ENCODE data around the gene NDUFS7. TPM values are rescaled to one million over a fixed set of nuclear protein-coding genes. Genes with fewer than 3 reads are reported as not detected.

Gene NDUFS7
- total RNA-seq, 2 experiments from 2014 or later = 98.7 to 101 TPM

DNA sequence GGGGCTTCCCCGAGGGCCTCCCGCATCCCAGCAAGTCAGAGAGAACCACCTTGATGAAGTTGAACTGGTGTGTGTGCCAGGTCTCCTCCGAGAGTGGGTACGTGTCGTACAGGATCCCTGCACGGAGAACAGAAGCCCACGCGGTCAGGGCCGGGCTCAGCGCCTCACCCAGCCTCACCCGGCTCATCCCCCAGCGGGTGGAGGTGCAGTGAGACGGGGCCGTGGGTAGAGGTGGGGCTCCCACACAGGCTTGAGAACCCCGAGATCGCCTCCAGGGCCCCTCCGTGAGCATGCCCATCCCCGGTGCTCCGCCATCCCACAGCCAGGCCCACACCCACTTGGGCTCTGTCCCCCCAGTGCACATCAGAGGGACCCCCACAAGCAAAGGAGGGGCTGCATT is 15.4 kb downstream of the NDUFS7 start:
- peaks cover 10% of the 10 kb centered on the region for H3K4me1 Mint-ChIP-seq
- no peaks in the 10 kb centered on the region for H3K9me3 Mint-ChIP-seq
- H3K4me3 Mint-ChIP-seq = peak overlapping the region; percentile 22
- H3K36me3 Mint-ChIP-seq = peaks cover 5% of the 10 kb centered on the region
- H3K27ac Mint-ChIP-seq = no peak overlapping the region
- peaks cover 12% of the 10 kb centered on the region for H3K27me3 Mint-ChIP-seq
- DNase-seq = no peak

DNA sequence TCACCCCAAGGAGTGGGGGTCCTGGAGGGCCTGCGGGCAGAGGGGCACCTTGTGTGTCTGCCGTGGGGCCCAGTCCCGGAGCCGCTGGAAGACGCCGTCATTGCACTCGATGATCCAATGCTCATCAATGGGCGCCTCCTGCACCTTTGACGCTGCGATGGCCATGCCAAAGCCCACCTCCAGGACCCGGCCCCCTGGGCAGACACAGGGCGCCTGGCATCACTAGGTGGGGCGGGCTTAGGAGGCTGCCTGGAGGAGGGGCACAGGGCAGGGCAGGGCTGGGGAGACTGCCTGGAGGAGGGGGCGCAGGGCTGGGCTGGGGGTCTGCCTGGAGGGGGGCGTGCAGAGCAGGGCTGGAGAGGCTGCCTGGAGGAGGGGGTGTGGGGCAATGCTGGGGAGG is 16.0 kb downstream of the NDUFS7 start:
- H3K27me3 Mint-ChIP-seq = peaks cover 12% of the 10 kb centered on the region
- peaks cover 2% of the 10 kb centered on the region for H3K36me3 Mint-ChIP-seq
- no peak overlapping the region for H3K4me3 Mint-ChIP-seq
- no peak overlapping the region for H3K27ac Mint-ChIP-seq
- peaks cover 10% of the 10 kb centered on the region for H3K4me1 Mint-ChIP-seq
- DNase-seq = no peak
- no peaks in the 10 kb centered on the region for H3K9me3 Mint-ChIP-seq

DNA sequence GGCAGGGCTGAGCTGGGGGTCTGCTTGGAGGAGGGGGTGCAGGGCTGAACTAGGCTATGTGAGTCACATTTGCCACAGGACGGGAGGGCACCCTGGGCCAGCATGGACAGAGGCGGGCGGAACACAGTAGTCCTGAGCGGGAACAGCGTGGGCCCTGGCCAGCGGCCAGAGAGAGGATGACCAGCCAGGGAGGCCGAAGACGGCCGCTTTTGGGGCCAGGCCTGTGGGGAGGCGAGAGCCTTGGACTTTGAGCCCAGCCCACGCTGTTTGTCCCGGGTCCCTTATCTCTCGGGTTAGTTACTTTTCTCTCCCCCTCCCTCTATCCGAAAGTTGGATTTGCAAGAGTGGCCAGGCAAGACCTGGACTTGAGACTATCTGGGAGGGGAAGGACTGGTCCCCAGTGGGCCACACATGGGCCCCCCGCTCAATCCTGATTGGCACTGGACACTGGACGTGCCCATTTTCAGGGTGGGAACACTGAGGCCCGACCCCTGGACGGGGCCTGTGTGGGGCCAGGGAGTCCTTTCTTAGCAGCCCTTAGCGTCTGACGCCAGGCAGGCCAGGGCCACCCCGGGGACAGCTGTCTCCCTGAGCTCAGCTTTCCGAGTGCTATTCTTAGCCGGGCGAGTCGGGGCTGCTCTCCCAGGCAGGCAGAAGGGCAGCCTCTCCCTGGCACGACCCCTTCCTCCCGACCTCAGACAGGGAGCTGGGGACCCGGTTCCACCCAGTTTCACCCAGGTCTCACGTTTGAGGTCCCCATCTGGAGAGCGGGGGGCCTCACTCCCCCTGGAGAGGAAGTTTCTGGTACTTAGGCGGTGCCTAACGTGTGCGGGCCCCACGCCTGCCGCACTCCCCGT is 16.8 kb downstream of the NDUFS7 start:
- Mint-ChIP-seq H3K27ac (no peak overlapping the region), H3K27me3 (peaks cover 12% of the 10 kb centered on the region), H3K4me3 (peak overlapping the region; percentile 73), H3K9me3 (no peaks in the 10 kb centered on the region), H3K4me1 (peaks cover 10% of the 10 kb centered on the region), H3K36me3 (peaks cover 2% of the 10 kb centered on the region)
- DNase-seq = no peak

DNA sequence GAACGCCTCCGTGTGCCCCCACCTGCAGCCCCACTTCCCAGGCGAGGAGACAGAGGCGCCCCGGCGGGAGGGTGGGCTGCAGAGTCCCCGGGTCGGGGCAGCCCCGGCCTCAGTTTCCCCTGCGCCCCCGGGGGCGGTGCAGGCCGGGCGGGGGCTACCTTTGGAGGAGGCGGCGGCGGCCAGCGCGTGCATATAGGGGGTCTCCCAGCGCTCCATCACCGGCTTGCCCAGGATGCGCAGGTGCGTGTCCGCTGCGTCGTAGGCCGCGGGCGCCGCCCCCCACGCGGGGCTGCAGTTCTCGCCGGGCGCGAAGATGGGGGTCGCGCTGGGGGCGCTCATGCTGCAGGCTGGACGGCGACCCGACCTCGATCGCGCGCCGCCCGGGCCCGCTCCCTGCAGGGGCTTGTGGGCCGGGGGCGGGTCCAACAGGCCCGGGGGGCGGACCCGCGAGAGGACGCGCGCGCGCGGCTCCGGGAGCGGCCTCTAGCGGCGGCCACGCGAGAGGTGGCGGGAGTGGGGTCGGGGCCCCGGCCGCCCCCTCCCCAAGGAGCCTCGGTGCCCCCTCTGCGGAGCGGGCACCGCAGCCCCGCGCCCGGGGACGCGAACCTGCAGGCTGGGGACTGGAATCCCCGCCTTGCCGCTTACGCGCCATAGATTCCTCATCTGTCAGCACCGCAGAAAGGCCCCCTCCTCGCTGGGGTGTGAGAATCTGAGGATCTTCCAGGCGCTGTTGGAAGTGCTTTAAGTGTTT is 17.6 kb downstream of the NDUFS7 start, which contains the start of gene GAMT:
Gene GAMT (minus strand): TSS at position 405 of the 751 bp plus-strand sequence. CDS start 66 bp downstream, at position 339.
- DNase-seq = peak; percentile 63
- Mint-ChIP-seq H3K36me3 (peaks cover 2% of the 10 kb centered on the region), H3K4me1 (peaks cover 10% of the 10 kb centered on the region), H3K27me3 (peaks cover 12% of the 10 kb centered on the region), H3K27ac (no peak within 1 kb of the TSS), H3K9me3 (no peaks in the 10 kb centered on the region), H3K4me3 (peak within 1 kb of the TSS; percentile 73)

DNA sequence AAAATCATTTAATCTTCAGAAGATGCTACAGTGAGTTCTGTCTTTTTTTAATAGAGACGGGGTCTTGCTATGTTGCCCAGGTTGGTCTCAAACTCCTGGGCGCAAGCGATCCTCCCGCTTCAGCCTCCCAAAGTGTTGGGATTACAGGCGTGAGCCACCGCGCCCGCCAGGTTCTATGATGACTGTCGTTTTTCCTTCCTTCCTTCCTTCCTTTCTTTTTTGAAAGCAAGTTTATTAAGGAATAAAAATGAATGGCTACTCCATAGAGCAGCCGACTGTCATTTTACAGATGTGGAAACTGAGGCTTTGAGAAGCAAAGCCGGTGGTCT is 18.1 kb downstream of the NDUFS7 start:
- Mint-ChIP-seq H3K4me3 (peak overlapping the region; percentile 60), H3K4me1 (peaks cover 12% of the 10 kb centered on the region), H3K27me3 (peaks cover 12% of the 10 kb centered on the region), H3K9me3 (no peaks in the 10 kb centered on the region), H3K27ac (no peak overlapping the region), H3K36me3 (peaks cover 2% of the 10 kb centered on the region)
- no peak for DNase-seq

DNA sequence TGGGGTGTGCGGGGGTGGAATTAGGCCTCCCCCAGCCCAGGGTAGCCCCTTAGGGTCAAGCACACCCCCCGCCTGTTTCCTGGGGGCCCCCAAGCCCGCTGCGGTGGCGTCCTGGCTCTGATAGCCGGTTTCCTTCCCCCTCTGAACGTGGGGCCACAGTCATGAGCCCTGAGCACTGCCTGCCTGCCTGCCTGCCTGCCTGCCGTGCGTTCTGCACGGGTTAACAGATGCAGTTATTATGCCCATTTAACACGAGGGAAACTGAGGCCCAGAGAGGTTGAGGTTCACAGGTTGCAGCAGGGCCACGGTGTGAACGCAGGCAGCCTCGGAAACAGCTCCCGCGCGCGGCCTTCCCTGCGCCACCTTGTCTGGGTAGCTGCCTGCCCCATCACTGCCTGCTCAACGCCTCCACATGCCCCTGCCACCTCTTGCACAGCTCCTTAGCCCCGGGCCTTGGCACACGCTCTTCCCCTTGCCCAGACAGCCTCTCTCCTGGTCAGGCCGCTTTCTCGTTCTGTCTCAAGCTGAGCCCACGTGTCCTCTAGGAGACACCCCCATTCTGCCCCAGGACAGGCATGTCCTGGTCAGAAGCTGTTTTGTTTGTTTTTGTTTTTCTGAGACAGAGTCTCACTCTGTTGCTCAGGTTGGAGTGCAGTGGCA is 18.8 kb downstream of the NDUFS7 start:
- peak overlapping the region; percentile 46 for H3K27ac Mint-ChIP-seq
- H3K4me1 Mint-ChIP-seq = peaks cover 12% of the 10 kb centered on the region
- H3K36me3 Mint-ChIP-seq = peaks cover 2% of the 10 kb centered on the region
- DNase-seq = no peak
- H3K9me3 Mint-ChIP-seq = no peaks in the 10 kb centered on the region
- peaks cover 12% of the 10 kb centered on the region for H3K27me3 Mint-ChIP-seq
- H3K4me3 Mint-ChIP-seq = peak overlapping the region; percentile 68

DNA sequence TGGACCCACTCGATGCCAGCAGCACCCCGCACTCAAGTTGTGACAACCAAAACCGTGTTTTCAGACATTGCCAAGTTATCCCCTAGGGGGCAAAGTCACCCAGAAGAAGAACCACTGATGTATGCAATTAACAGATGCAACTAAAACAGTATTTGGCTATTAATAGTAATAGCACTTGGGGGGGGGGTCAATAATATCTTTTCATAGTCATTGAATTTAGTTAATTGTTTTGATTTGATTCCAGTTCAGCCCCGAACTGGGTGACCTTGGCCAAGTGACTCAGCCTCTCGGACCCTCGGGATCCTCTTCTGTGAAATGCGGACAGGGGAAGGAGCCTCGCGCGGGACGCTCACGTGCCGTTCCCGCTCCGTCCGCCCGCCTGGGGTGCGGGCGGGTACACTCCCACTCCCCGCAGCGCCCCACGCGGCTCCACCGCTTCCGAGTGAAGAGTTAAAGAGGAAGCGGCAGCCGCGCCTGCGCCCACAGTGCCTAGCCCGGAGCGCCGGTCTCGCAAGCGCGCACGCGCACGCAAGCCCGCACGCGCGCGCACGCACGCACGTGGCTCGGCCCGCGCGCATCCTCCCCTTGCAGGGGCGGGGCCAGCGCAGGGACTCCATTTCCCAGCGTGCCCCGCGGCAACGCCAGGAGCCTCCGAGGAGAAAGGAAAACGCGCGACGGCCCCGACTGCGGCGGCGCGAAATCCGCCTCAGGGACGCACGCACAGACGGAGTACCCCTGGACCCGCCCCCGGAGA is 23.2 kb downstream of the NDUFS7 start:
- Mint-ChIP-seq H3K36me3 (peaks cover 28% of the 10 kb centered on the region), H3K4me3 (peak overlapping the region; percentile 60), H3K4me1 (peaks cover 41% of the 10 kb centered on the region), H3K27me3 (peaks cover 12% of the 10 kb centered on the region), H3K27ac (peak overlapping the region; percentile 66), H3K9me3 (no peaks in the 10 kb centered on the region)
- peak; percentile 100 for DNase-seq

DNA sequence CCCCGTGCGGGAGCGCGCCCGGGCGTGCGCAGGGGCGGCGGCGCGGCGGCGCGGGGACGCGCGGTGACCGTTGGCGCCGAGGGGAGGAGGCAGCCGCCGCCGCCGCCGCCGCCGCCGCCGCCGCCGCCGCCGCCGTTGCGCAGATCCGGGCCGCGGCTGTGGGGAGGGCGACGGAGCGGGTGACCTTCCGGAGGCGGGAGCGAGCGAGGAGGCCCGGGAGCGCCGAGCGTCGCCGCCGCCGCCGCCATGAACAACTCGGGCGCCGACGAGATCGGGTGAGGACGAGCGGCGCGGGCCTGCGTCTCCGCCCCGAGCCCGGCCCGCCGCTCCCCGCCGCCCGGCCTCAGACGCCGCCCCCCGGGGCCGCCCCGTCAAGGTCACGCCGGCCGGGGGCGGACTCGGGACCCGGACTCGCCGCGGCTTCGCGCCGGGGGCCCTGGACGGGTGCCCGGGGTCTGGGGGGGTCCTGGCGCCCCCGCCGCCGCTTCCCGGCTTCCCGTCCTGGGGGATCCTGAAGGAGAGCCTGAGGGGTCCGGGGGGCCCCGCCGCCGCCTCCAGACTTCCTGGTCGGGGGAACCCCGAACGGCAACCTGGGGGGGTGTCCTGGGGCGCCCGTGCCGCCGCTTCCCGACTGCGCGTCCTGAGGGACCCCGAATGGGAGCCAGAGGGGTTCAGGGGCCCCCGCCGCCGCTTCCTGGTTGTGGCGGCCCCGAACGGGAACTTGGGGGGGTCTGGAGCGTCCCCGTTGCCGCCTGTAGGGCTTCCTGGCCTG is 24.0 kb downstream of the NDUFS7 start, which contains the start of gene DAZAP1:
Gene DAZAP1 (plus strand): TSS at position 59 of the 772 bp plus-strand sequence. CDS start 188 bp downstream, at position 247.
- no peak for DNase-seq
- H3K9me3 Mint-ChIP-seq = no peaks in the 10 kb centered on the region
- H3K27ac Mint-ChIP-seq = peak within 1 kb of the TSS; percentile 66
- H3K4me3 Mint-ChIP-seq = peak within 1 kb of the TSS; percentile 96
- H3K27me3 Mint-ChIP-seq = peaks cover 8% of the 10 kb centered on the region
- H3K36me3 Mint-ChIP-seq = peaks cover 29% of the 10 kb centered on the region
- H3K4me1 Mint-ChIP-seq = peaks cover 42% of the 10 kb centered on the region

DNA sequence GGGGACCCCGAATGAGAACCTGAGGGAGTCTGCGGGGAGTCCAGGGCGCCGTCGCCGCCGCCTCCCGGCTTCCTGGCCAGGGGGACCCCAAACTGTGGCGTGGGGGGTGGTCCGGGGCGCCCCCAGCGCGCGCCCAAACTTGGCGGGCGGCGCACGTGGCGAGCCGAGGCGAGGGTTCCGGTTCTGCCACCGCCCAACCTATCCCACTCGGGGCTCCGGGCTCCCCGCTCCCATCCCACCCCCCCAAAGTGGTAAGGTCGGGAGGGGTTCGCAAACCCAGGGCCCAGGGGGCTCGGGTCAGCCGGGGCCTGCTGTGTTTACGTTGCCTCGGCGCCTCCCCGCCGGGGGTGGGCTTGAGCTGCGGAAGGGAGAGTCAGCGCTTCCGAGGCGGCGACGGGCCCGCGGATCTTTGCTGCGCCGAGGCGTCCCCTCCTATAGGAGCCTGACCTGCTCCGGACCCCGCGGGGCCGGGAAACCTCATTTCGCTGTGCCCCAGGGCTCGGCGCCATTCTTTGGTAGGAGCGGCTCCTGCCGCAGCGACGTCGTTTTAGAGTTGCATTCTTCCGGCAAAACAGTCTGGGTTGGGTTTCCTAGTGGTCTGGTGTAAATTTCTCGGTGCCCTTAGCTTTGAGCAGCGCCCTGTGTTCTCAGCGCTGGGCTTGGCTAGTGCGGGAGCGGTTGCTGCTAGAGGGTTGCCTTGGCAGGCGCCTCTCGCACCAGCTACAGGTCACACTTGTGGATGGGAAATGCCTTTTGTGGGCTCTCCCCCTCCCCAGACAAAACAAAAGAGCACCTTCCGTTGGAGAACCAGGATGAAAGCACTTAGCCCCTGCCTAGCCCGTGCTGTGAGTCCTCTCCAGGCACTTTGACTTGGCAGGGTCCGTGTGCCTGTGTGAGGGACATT is 24.8 kb downstream of the NDUFS7 start:
- Mint-ChIP-seq H3K9me3 (no peaks in the 10 kb centered on the region), H3K4me3 (peak overlapping the region; percentile 96), H3K27ac (peak overlapping the region; percentile 95), H3K36me3 (peaks cover 35% of the 10 kb centered on the region), H3K27me3 (peaks cover under 1% of the 10 kb centered on the region), H3K4me1 (peaks cover 47% of the 10 kb centered on the region)
- DNase-seq = peak; percentile 70

DNA sequence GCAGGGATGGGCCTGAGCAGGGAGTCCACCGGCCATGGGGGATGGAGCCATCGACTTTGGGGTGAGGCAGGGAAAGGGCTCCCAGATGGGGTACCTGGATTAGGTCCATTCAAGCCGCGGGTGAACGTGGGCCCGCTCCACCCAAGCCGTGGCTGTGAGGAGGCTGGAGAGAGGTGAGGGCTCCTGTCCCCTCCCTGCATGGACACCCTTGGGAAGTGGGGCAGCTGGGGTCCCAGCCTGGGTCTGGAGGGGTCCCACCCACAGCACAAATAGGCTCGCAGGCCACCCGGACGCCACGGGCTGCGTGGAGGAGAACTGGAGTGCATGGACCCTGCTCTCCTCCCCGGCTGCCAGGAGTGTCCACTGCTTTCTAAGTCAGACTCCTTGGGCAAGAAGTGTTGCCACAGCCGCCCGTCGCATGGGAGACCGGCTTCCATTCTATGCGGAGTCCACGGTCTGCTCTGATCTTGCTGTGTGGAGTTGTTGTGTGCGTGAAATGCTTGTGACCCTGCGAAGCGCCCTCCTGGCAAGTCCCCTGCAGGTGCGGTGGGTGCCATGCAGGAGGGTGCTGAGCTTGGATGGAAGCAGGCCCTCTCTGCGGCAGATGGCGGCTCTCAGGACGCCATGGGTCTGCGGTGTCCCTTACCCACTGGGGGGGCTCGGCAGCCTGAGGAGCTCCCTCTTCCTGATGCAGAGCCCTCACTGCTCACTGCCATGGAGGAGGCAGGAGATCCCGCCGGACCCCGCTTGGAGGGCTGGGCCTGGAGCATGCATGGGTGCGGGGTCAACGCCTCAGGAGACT is 25.7 kb downstream of the NDUFS7 start:
- peaks cover 51% of the 10 kb centered on the region for H3K4me1 Mint-ChIP-seq
- peaks cover 38% of the 10 kb centered on the region for H3K36me3 Mint-ChIP-seq

DNA sequence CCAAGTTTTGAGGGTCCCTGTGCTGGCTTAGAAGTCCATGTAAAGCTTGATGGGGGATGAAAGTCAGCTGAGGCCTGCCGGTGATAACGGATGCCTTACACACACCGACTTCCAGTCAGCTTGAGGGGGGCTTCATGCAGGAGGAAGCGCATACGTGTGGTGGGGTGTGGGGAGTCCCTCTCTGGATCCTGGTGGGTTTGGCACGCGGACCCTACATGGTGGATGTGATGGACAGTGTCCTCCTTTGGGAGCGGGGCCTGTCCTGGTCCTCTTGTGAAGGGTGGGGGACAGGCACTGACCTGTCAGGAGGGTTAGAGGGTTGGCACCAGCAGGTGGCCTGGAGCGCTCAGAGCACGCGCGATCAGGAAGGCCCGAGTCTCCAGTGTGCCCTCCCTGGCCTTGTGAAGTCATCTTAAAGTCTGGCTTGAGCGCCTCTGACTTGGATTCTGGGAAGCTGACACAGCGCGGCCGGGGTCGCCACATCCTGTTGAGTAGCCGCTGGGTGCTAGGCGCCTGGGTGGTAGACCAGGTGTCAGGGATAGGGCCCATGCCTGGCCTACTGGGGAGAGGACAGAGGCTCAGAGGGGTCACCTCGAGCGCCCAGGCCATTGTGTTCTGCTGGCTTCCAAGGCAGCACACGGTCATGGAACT is 26.6 kb downstream of the NDUFS7 start:
- Mint-ChIP-seq H3K4me1 (peaks cover 57% of the 10 kb centered on the region), H3K36me3 (peaks cover 43% of the 10 kb centered on the region), H3K9me3 (no peaks in the 10 kb centered on the region), H3K27me3 (no peaks in the 10 kb centered on the region), H3K27ac (peak overlapping the region; percentile 95), H3K4me3 (peak overlapping the region; percentile 96)
- peak; percentile 52 for DNase-seq

More for the DNA sequence above, 25.7 kb downstream of the NDUFS7 start:
- DNase-seq = no peak
- no peaks in the 10 kb centered on the region for H3K27me3 Mint-ChIP-seq
- peak overlapping the region; percentile 95 for H3K27ac Mint-ChIP-seq
- peak overlapping the region; percentile 96 for H3K4me3 Mint-ChIP-seq
- no peaks in the 10 kb centered on the region for H3K9me3 Mint-ChIP-seq

DNA sequence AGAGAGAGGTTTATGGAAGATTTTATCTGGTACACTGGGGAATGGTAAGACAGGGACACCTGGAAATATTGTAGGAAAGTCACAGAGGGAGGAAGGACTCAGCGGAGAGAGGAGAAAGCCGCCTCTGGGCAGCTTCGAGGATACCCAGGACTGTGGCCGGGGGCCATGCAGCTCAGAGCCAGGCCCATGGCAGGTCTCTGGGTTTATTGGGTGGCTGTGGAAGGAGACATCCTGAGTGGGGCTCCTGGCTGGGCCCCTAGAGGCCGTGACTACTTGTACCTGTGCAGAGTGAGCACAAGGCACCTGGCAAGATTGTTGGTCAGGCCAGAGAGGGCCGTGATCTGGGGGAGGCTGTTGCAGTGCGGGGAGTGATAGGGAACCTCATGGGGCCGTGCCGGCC is 27.1 kb downstream of the NDUFS7 start:
- Mint-ChIP-seq H3K4me3 (peak overlapping the region; percentile 96), H3K27me3 (no peaks in the 10 kb centered on the region), H3K4me1 (peaks cover 61% of the 10 kb centered on the region), H3K36me3 (peaks cover 47% of the 10 kb centered on the region), H3K9me3 (no peaks in the 10 kb centered on the region), H3K27ac (peak overlapping the region; percentile 95)
- no peak for DNase-seq

All from activated naive CD8-positive, alpha-beta T cell treated with anti-CD3 and anti-CD28 coated beads for 36 hours (primary cell).